ELF-1 (cell line): ENCODE measurements around the gene ARL16.

Experiments used
- DNase-seq: peaks from one replicate; pipeline ENCODE4 v3.0.0-alpha.2; 2016; ENCODE audit warnings: low read depth, low spot score

Gene ARL16

DNA sequence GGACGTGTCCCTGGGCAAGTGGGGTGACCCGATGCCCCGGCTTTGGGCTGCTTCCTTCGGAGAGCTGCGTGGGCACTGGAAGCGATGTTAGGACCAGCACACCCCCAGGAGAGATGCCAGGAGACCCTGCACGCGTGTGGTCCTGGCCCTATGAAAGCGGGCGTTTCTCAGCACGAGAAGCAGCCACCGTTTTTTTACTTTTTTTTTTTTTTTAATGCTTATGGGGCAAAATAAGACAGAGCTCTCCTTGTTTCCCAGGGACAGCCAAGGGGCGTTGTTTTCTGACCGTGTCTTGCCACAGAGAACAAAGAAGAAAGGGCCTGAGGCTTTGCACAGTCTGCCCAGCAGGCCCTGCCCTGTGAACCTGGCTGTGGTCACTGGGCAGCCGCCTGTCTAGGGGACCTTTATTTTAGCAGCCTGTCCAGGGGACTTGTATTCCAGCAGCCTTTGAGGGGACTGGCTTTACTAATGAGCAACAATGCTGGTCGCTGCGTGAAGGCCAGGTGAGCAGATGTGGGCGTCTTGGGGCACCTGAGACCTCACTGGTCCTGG lies 29.5 kb upstream of the ARL16 start:
- DNase-seq: peak; percentile 54

- peak; percentile 36 for DNase-seq
These were observed 28.9 kb upstream of the ARL16 start for GRCh38 chr17:81712468-81713003.

GRCh38 chr17:81711814-81712467 lies 28.3 kb upstream of the ARL16 start, which contains the start of gene SLC25A10:
TSS of gene SLC25A10 (plus strand) at chr17:81712284. CDS start at chr17:81712427, 143 bp downstream.
- peak; percentile 78 for DNase-seq

DNA sequence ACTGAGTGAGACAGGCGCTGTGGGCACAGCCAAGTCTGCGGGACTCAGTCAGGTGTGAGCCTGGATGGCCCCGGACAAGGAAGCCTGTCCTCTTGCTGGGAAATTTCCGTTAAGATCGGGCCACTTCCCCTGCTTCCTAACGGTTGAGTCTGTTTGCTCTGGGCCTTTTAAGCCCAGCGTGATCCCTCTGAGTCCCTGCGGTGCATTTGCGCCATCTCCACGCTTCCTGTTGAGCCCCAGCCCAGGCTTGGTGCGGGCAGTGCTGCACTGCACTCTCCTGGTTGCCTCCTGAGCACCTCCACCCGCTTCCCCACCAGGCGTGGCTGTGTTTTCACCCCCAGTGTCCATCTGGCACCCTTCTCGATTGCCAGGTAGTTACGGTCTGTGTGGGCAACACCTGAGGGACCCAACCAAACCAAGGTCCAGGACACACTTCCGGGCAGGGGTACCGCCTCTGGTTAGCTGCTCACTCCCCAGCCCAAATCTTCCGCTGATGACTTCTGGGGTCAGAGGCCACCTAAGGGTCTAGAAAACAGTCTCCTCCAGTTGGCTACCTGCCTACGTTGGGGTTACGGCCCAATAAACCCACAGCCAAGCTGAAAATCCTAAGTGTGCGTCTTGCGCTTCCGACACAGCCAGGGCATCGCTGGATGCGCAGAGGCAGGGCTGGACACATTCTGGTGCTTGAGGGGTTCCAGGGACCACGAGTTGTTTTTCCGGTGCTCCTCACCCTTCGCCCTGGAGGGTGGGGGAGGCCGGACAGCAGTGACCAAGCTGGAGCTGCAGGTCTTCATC lies 27.1 kb upstream of the ARL16 start:
- peak; percentile 46 for DNase-seq

DNA sequence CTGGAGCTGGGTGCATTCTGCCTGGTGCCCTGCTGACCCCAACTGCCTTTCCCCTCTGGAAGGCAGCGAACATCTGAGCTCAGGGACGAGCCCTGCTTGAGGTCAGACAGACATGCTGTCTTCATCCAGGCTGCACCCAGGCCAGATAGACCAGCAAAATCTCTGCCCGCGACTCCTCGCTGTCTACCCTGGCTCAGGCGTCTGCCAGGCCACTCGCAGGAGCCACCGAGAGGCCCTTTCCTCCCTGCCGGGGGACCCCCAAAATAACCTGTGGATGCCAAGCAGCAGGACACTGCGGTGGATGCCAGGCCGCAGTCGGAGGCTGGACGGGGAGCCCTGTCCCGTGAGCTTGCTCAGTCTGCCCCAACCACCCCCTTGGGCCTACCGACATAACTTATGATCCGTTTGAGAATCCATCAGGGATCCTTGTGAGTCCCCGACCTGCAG lies 25.2 kb upstream of the ARL16 start:
- no peak for DNase-seq

DNA sequence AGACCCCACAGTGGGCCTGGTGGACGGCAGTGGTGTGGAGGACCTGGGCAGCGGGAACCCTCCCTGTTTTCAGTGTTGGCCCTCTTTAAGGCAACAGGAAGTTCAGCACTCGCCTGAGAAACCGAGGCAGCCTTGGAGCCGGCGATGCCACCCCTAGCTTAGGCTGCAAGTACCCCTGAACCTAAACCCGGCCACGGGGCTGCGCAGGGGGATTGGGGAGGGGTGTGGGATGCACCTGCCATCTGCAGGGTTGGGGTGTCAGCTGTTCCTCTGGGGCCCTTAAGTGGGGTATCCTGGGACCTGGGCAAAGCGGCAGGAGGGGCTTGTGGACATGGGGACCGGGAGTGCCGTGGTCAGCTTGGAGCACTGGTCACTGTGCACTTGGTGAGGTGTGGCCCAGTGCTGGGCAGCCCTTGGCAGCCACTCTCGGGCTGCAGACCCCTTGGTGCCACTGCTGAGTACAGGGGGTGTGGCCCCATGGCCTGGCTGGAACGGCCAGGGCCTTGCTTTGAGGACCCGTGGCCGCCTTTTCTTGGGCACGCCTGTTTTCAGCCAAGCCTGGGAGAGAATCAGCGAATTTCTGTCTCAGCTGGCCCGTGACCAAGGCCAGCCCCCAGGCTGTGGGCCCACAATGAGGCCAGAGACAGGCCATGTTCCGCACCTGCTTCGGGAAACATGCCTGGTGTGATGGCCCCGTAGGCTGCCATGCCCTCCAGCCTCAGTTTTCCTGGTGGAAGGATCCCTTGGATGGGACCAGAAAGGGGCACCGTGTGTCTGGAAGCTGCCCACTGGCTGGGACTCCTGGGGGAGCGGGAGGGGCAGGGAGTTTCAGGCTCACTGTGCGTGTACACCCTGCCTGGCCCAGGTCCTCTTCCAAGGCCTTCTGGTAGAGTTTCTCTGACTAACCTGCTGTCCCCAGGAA lies 24.4 kb upstream of the ARL16 start:
- DNase-seq: no peak

DNA sequence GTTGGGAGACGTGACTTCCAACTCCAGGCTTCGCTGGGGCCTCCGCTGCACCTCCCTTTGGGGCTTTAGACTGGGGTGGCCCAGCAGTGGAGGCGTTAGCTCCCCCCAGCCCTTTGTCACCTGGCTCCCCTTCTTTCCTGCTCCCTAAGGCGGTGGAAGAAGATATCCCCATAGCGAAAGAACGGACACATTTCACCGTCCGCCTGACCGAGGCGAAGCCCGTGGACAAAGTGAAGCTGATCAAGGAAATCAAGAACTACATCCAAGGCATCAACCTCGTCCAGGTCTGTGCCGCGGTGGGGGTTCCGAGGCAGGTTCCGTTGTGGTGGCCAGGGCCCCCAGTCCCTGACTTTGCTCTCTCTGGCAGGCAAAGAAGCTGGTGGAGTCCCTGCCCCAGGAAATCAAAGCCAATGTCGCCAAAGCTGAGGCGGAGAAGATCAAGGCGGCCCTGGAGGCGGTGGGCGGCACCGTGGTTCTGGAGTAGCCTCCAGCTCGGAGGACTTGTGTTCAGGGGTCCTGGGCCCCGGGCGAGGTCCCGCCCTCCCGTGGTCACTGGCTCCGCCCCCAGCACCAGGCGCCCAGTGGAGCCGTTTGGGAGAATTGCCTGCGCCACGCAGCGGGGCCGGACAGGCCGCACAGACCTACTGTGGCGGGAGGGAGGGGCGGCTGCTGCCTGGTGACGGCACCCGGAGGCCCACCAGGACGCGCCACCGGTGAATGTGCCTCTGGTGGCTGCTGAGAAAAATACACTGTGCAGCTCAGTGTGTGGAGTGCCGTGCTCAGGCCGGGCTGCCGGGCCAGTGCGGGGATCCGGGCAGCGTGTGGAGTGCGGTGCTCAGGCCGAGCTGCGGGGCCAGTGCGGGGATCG lies 23.4 kb upstream of the ARL16 start:
- DNase-seq: no peak

- no peak for DNase-seq
These were observed 22.6 kb upstream of the ARL16 start for GRCh38 chr17:81706232-81706611.

- no peak for DNase-seq
These were observed 22.1 kb upstream of the ARL16 start for GRCh38 chr17:81705518-81706231.

DNA sequence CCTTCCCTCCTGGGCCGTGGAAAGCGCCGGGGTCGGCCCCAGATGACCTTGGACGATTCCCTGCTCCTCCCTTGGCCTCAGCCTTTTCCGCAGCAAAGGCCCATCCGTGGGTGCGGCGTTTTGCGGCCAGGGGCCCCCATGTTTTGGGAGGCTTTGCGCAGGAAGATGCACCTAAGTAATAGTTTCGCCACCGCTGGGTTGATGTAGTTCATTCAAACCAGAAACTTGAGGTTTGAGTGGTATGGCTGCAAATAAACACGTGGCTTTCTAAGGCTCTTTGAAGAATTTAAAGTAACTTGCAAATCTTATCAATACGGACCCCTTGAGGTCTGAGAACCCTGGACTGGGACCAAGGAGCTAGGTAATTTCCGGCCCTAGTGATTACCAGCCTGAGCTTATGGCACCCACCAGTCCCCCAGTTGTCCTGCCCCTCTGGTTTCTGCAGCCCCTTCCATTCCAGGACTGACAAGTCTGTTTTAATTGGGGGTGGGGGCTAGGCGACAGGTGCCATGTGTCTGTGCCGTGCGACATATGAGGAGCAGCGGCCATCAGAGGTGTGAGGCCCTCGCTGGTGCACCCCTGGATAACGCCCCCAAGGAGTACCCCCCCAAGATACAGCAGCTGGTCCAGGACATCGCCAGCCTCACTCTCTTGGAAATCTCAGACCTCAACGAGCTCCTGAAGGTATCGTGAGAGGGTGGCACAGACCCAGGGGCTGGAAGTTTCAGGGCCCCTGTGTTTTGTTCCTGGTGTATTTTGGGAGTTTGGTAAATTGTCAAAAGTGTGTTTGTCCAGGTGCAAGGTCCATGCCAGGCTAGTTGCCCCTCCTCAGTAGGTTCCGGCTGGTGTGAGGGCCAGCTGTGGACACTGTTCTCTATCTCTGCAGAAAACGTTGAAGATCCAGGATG lies 20.4 kb upstream of the ARL16 start:
- no peak for DNase-seq

- peak; percentile 95 for DNase-seq
These were observed 19.5 kb upstream of the ARL16 start, which contains the start of gene MRPL12 for GRCh38 chr17:81702934-81703746. TSS of gene MRPL12 (plus strand) at chr17:81703367. CDS start at chr17:81703502, 135 bp downstream.

- DNase-seq: peak; percentile 23
These were observed 17.9 kb upstream of the ARL16 start for GRCh38 chr17:81701288-81702071.

DNA sequence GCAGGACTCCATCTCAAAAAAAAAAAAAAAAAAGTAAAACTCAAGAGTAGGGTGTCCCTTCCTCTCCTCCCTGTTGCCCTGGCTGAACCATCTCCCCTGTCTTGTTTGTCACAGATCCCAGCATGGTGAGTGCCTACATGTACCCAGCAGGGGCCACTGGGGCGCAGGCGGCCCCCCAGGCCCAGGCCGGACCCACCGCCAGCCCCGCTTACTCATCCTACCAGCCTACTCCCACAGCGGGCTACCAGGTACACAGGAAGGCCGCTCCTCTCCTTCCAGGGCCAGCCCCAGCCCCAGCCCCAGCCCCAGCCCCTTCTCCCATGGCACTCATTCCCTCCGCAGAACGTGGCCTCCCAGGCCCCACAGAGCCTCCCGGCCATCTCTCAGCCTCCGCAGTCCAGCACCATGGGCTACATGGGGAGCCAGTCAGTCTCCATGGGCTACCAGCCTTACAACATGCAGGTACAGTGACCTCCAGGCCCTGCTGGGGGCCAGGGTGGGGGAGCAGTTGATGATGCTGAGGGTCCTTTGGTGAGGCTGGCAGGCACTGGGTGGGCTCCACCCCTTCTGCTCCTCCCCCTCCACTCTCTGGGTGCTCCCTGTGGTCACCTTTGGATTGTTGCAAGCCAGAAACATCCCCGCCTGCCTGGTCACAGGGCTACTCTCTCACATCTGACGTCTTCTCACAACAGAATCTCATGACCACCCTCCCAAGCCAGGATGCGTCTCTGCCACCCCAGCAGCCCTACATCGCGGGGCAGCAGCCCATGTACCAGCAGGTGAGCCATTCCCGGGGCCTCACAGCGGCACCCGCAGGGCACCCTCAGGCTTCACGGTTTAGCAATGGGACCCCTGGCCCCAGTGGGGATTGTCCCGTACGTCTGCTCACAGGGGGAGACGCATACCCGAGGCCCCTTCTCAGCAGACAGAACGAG lies 17.0 kb upstream of the ARL16 start:
- no peak for DNase-seq

- no peak for DNase-seq
These were observed 13.9 kb upstream of the ARL16 start for GRCh38 chr17:81697261-81698044.
